ENCODE measurements around the gene BAD.

GRCh38 chr11:64275031-64275800, 9.2 kb downstream of the BAD start:
- TF ChIP-seq POLR2A (IDR thresholded peaks at IDR 0.05), result no peak
- TF ChIP-seq POLR2AphosphoS5 (IDR thresholded peaks at IDR 0.05), result no peak

Measured in transverse colon (tissue), 3 donors.